ENCODE measurements around the gene SMIM17.

DNA sequence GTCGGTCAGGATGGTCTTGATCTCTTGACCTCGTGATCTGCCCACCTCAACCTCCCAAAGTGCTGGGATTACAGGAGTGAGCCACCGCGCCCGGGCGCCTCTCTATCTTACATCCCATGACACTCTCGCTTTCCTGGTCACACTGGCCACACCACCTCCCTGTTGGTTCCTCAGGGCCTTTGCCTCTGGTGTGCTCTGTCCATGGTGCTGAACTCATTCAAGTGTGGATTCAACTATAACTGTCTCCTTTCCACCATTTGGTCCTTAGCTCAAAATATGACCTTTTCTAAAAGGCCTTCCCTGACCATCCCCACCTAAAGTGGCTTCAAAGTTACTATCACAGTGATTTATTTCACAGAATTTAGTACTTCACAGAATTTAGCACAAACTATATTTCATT is 3.7 kb upstream of the SMIM17 start:
- TF ChIP-seq GATA2 (IDR thresholded peaks at IDR 0.05; ENCODE audit: low read depth, low read length) (no peak), GATA3 (IDR thresholded peaks at IDR 0.05; ENCODE audit: low read depth, low read length) (no peak)

All from SH-SY5Y (cell line).